SU-DHL-6 (cell line): ENCODE data around the gene IGSF22.

Experiments used
- EZH2phosphoT487 ChIP-seq: fragments of 200-600 bp; sonication (generic), shearing (Covaris generic); conservative IDR thresholded peaks from 2 replicates; pipeline ENCODE4 v1.6.1; 2018; ENCODE audit warnings: mild to moderate bottlenecking, antibody characterized with exemption, low read length, moderate library complexity, mixed read lengths
- TF ChIP-seq, protein P1 (sequence below): fragments of 200-600 bp; sonication (generic); IDR thresholded peaks from one replicate; pipeline ENCODE4 v1.5.1; 2017; ENCODE audit warnings: antibody characterized with exemption, mild to moderate bottlenecking, low read length, moderate library complexity; ENCODE audit not compliant: insufficient read depth, poor library complexity, severe bottlenecking

DNA sequence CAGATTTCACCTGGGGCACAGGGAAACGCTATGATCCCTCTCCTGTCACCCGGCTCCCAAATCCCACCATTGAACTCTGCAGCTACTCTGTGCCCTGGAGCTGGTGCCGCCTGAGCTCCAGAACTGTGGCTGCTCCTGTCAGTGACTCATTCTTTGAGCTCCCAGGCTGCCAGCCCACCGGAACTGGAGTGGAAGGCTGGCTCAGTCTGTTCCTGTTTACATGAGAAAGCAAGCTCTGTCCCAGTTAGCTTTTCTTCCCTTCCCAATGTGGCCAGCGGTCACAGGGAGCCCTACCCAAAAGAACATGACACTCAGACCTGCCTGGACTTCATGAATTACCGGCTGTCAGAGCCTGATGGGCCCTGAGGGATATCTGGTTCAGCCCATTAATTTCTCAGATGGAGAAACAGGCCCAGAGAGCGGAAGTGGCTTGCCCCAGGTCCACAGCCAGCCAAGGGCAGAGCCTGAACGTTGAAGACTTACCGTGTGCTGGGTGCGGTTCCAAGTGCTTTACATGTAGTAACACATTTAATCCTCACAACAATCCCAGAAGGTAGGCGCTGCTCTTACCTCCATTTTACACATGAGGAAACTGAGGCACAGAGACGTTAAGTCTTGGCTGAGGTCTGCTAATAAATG lies 23.8 kb upstream of the IGSF22 start:
- TF ChIP-seq, protein P1, sequence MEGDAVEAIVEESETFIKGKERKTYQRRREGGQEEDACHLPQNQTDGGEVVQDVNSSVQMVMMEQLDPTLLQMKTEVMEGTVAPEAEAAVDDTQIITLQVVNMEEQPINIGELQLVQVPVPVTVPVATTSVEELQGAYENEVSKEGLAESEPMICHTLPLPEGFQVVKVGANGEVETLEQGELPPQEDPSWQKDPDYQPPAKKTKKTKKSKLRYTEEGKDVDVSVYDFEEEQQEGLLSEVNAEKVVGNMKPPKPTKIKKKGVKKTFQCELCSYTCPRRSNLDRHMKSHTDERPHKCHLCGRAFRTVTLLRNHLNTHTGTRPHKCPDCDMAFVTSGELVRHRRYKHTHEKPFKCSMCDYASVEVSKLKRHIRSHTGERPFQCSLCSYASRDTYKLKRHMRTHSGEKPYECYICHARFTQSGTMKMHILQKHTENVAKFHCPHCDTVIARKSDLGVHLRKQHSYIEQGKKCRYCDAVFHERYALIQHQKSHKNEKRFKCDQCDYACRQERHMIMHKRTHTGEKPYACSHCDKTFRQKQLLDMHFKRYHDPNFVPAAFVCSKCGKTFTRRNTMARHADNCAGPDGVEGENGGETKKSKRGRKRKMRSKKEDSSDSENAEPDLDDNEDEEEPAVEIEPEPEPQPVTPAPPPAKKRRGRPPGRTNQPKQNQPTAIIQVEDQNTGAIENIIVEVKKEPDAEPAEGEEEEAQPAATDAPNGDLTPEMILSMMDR, result no peak
- 0 out of 2 replicates have a peak, but pooled peaks have one; percentile 53 for TF ChIP-seq EZH2phosphoT487
